Measurements from ENCODE around the gene OR5I1. TPM values are rescaled to one million over a fixed set of nuclear protein-coding genes. Genes with fewer than 3 reads are reported as not detected.

OR5I1 gene
- not detected in 2 replicates for total RNA-seq

GRCh38 chr11:55936300-55936699, at the start of gene OR5I1:
TSS of gene OR5I1 (minus strand) at chr11:55936400. CDS start at chr11:55936400, 0 bp downstream.

GRCh38 chr11:55969845-55970244, 33.6 kb upstream of the OR5I1 start, which contains the start of gene OR10AG1:
TSS of gene OR10AG1 (minus strand) at chr11:55969945. CDS start at chr11:55969907, 38 bp downstream.

DNA sequence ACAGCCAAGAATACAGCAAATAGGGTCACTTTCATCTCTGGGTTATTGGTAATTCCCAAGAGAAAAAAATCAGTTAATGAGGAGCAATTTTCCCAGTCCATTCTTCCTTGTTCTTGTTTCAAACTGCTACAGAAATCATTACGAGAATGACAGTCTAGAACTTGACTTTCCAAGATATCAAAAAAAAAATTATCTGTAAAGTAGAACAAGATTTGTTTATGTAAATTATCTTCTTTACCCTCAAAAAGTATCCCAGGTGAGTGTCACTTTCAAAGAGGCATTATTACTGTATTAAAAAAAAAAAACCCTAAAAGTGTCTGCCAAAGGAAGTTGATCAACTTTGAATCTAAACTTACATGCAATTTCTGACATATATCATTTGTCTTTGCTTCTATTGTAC, 21.7 kb downstream of the OR5I1 start, which contains the start of gene OR5W2:
Gene OR5W2 (minus strand): TSS at position 101 of the 400 bp plus-strand sequence. CDS start 0 bp downstream, at position 101.

Other genes with a start within 250 kb of the OR5I1 start
- gene OR5D13, start 163.0 kb downstream of the OR5I1 start, total RNA-seq: not detected in 2 replicates
- not detected in 2 replicates for gene OR5D14, start 140.8 kb downstream of the OR5I1 start, total RNA-seq
- gene OR5L1, start 125.0 kb downstream of the OR5I1 start, total RNA-seq: not detected in 2 replicates
- not detected in 2 replicates for gene OR5D18, start 116.8 kb downstream of the OR5I1 start, total RNA-seq
- not detected in 2 replicates for gene OR5L2, start 109.2 kb downstream of the OR5I1 start, total RNA-seq
- gene OR5D16, start 97.6 kb downstream of the OR5I1 start, total RNA-seq: not detected in 2 replicates
- gene TRIM51, start 53.1 kb downstream of the OR5I1 start, total RNA-seq: not detected in 2 replicates
- gene OR5W2, start 21.8 kb downstream of the OR5I1 start, total RNA-seq: not detected in 2 replicates
- gene OR10AG1, start 33.5 kb upstream of the OR5I1 start, total RNA-seq: not detected in 2 replicates
- not detected in 2 replicates for gene OR5F1, start 58.2 kb upstream of the OR5I1 start, total RNA-seq
- gene OR5AS1, start 91.3 kb upstream of the OR5I1 start, total RNA-seq: not detected in 2 replicates
- gene OR8I2, start 156.9 kb upstream of the OR5I1 start, total RNA-seq: not detected in 2 replicates
- not detected in 2 replicates for gene OR8H2, start 167.3 kb upstream of the OR5I1 start, total RNA-seq
- not detected in 2 replicates for gene OR8H3, start 186.0 kb upstream of the OR5I1 start, total RNA-seq
- not detected in 2 replicates for gene OR8J3, start 203.8 kb upstream of the OR5I1 start, total RNA-seq
- not detected in 2 replicates for gene OR8K5, start 223.9 kb upstream of the OR5I1 start, total RNA-seq
- not detected in 2 replicates for gene OR5J2, start 240.2 kb upstream of the OR5I1 start, total RNA-seq